NCI-H82 (cell line): ENCODE measurements around the gene NUDT16L1.

Experiments
- DNase-seq: peaks from one replicate; lab custom pipeline; 2025; lab: John Stamatoyannopoulos, UW

NUDT16L1 gene

GRCh38 chr16:4693296-4693955 lies at the start of gene NUDT16L1:
Gene NUDT16L1, plus strand, starts transcription at chr16:4693562. Its CDS starts 165 bp downstream, at chr16:4693727.
- DNase-seq: peak; percentile 97

DNA sequence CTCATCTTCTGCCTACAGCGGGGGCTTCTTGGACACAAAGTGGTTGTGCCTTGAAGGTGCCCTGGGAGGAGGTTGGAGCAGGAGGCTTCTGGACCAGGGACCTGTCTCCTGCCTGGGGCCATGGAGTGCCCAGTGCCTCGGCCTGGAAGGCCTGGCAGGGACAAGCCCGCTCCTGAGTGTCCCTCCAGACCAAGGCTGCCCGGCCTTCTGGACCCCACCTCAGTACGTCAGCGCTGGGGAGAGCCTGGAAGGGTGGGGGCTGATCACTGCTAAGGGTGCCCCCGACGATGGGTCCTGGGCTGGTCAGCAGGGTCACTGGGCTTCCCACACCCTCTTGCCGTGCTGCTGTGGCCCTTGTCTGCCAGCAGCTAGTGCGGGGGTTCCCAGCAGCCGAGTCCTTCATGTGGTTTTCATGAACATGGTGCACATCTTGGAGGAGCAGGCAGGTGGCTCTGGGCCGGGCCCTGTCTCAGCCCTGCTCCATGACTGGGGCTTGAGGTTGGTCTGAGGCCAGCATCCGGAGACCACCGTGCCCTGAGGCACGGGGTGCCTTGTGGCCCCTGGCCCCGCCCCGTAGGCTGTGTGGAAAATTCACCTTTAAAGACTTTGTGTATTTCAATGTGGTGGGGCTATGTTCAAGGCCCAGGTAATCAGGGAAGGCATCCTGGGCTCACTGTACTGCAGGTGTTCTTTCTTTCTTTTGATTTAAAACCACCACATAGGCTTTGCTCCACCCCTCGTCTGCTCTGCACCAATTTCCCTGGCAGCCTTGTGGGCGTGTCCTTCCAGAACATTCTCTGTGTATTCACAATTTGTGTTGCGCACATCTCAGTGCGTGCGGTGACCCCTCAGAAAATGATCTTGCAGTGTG lies 46.4 kb upstream of the NUDT16L1 start:
- no peak for DNase-seq

GRCh38 chr16:4647644-4647980 lies 45.8 kb upstream of the NUDT16L1 start:
- DNase-seq: no peak

DNA sequence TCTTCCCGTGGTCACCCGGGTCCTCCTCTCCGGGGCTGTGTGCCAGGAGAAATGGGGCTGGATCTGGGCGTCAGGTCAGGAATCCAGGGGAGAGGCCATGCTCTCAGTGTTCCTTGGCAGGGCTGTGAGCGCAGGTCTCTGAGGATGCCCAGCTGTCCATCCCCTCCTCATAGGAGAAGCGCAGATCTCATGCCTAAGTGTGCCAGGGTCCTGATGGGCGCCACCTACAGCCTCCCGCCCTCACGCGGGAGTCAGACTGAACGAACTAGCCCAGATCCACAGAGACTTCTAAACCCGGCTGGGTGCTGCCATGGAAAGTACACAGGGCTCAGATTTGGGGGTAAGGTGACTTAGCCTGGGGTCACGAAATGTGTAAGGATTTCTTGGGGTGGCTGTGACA lies 44.4 kb upstream of the NUDT16L1 start:
- DNase-seq: no peak

DNA sequence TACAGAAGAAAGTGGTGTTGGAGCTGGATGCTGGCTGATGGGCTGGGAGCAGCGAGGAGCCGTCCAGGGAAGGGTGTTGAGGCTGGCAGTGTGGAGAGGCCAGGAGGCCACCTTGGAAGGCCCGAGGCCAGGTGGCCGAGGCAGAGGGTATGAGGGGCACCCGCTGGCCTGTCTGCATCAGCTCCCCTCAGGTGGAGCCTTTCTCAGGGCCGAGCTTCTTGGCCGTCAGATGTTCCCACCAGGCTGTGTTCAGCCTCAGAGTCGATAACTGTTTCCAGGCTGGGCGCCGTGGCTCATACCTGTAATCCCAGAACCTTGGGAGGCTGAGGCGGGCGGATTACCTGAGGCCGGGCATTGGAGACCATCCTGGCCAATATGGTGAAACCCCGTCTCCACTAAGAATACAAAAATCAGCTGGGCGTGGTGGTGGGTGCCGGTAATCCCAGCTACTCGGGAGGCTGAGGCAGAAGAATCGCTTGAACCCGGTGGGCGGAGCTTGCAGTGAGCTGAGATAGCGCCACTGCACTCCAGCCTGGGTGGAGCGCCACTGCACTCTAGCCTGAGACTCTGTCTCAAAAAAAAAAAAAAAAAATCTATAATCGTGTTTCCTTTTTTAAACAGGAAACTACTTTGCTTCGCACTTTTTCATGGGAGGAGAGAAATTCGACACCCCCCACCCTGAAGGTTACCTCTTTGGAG lies 43.5 kb upstream of the NUDT16L1 start:
- DNase-seq: no peak

DNA sequence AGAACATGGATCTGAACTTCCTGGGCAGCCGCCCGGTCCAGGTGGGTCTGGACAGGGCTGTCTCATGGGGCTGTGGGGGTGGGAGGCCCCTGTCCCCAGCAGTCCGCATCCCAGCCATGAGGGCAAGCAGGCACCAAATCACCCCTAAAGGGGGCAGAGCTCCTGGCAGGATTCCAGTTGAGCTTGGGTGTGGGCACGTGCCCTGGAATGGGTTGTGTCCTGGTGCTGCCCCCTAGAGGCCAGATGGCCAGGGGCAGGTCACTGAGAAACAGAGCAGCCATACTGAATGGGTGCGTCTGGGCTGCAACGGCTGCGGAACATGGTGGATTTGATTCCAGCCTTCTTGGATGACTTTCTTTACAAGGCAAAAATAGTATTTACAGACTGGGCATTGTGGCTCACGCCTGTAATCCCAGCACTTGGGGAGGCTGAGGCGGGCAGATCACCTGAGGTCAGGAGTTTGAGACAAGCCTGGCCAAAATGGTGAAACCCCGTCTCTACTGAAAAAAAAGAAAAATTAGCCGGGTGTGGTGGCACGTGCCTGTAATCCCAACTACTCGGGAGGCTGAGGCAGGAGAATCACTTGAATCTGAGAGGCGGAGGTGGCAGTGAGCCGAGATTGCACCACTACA lies 42.8 kb upstream of the NUDT16L1 start:
- DNase-seq: peak; percentile 82

DNA sequence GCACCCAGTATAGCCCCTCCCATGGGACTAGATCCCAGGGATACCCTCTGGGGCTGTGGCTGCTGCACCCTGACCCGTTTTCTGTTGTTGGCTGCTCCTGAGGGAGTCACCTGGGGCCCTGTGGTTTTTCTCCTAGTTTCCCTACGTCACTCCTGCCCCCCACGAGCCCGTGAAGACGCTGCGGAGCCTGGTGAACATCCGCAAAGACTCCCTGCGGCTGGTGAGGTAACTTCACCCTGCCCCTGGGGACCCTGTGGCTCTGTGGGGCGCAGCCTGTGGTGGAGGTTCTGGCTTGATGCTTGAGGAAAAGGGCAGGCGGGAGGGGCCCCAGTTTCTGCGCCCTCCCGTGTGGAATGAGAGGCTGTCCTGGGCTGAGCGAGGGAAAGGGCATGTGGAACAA lies 41.5 kb upstream of the NUDT16L1 start:
- DNase-seq: no peak

GRCh38 chr16:4652561-4652960 lies 40.8 kb upstream of the NUDT16L1 start:
- DNase-seq: no peak

GRCh38 chr16:4654011-4654963 lies 39.1 kb upstream of the NUDT16L1 start:
- no peak for DNase-seq

DNA sequence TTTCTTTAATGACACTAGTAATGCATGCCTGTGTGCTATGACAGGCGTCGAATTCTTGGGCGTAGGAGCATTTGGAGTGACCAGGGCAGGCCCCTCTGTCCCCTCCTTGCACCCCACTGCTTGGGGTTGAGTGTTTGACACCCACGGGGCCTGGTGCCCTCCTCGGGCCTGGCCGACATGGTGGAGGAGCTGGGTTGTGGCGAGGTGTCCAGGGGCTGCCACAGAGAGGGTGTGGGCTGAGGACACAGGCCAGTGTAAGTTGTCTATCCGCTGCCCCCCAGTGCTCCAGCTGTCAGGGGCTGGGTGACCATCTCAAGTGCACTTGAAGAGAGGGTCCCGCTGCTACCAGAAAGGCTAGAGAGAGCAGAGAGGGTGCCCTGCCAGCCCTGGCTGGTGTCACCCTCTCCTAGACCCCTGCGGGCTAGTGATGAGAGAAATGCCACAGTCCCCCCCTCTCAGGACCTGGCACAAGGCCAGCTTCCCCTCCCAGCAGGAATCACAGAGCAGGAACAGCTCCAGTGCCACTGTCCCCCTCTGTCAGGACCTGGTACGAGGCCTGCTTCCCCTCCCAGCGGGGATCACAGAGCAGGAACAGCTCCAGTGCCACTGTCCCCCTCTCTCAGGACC lies 38.3 kb upstream of the NUDT16L1 start:
- no peak for DNase-seq

DNA sequence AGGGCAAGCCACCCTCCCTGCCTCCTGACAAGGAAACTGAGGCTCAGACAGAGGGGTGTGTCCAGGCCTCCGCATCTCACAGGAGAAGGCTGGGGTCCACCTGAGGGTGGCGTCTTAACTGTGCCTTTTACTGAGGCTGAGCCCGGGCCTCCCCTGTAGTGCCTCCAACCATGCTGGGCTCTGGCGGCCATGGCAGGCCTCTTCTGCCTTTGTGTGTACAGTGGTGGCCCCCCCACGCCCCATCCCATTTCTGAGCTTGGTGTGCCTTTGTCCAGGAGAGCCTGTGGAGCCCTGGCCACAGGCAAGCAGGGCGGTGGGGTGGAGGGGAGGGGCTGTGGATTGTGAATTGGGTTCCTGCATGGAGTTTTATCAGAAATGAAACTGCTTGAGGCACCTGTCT lies 37.6 kb upstream of the NUDT16L1 start:
- DNase-seq: no peak

GRCh38 chr16:4656221-4656620 lies 37.1 kb upstream of the NUDT16L1 start:
- no peak for DNase-seq

DNA sequence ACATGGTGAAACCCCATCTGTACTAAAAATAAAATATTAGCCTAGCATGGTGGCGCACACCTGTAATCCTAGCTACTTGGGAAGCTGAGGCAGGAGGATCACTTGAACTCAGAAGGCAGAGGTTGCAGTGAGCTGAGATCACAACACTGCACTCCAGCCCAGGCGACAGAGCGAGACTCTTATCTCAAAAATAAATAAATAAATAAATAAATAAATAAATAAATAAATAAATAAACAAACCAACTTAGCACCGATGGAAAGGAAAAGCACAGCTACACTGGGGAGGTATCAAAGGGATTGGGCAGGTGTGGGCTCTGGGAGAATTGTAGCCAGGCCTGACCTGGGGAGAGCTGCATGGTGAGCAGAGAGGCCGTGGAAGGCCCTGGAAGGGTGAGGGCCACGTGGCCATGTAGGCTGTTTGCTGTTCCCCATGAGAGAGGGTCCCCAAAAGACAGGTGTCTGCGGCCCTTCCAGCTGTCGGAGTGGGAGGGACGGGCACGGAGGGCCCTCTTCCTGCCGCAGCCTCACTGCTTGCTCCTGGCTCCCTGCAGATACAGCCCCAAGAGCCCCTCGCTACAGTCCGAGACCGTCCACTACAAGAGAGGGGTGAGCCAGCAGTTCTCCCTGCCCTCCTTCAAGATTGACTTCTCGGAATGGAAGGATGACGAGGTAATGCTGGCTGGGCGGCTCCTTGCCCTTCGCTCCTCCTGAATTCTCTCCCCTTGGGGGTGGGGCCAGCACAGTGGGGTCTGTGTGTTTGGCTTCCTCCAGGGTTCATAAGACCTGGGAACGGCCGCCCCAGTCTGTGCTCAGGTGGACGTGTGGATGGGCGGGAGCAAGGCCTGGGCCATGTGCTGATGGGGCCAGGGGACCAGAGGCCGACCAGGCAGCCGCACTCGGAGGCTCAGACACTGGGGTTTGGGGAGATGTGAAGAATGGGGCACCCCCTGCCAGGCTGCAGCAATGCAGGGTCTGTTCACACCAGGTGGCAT lies 36.4 kb upstream of the NUDT16L1 start:
- no peak for DNase-seq

DNA sequence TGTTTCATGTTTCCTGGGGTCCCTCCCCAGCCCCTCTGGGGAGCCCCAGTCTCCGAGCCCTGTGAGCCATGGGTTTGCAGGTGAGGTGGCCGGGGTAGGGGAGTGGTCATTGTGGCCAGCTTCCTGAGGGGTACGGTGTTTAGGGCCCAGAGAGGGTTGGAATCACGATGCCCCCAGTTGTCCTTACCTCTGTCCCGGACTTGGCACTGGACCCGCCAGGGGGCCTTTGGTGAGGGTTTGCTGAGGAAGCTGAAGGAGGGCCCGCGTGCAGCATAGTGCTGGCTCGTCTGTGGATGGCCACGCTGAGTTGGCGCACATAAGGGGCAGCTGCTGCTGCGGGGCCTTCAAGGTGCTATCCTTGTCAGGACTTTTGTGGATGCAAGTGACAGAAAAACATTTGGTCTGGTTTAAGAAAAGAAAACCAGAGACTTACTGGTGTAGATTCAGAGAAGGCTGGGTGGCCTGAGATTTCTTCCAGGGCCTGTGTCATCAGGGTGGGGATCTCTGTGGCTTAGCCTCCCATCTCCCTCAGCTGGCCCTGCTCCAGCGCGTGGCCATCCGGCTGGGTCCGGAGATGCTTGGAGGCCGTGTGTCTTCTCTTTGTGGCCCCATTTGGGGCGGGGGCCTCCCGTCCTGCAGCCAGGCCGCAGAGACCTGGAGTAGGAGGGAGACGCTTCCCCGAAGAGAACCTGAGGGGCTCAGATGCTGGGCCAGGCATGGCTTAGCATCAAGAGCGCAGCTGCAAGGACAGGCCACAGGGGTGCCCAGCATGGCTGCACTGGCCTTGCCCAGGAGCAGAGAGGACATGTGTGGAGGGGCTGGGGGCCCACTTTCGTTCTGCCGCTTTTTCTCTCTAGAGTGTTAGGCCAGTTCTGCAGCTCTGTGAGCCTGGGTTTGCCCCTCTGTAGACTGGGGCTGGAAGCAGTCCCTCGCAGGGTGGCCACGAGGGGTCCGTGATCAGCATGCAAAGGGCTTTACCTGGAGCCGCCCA lies 33.7 kb upstream of the NUDT16L1 start:
- DNase-seq: no peak

DNA sequence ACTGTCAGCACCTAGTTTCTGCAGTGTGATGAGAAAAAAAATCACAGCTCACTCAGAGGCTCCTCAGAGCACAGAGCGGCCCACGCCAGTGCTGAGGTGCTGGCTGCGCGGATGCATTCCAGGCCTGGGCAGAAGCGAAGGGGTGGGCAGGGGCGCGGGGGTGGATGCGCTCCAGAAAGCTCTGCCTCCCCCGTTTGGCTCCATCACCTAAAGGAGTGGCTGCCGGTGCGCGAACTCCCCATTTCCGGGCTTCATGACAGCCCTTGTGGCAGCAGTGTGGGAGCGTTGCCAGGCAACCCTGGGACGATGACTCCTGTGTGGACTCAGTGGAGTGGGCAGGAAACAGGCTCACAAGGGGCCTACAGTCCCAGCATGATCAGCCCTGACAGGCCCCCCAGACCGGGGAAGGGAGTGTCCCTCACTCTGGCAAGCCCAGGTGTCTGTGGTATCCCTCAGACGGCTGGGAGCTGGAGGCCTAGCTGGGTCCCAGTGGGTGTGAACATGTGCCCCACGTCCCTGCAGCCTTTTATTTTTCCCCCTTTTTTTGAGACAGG lies 32.8 kb upstream of the NUDT16L1 start:
- no peak for DNase-seq

- no peak for DNase-seq
Measured at GRCh38 chr16:4661661-4662060, 31.7 kb upstream of the NUDT16L1 start.

DNA sequence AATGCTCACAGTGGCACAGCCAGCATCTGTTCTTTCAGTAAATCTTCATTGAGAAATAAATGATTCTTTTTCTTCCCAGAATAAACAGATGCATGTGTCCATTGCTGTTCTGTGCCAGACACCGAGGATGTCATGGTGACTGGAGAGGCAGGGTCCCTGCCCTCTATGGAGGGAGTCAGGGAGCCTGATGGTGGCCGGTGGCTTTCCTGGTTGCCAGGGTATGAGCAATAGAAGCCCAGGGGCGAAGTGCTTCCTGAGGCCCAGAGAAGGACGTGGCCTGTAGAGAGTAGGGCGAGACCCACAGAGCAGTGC lies 29.9 kb upstream of the NUDT16L1 start:
- no peak for DNase-seq

- DNase-seq: no peak
Measured at GRCh38 chr16:4663777-4664465, 29.4 kb upstream of the NUDT16L1 start.
